Measurements from ENCODE around the gene INF2.

DNA sequence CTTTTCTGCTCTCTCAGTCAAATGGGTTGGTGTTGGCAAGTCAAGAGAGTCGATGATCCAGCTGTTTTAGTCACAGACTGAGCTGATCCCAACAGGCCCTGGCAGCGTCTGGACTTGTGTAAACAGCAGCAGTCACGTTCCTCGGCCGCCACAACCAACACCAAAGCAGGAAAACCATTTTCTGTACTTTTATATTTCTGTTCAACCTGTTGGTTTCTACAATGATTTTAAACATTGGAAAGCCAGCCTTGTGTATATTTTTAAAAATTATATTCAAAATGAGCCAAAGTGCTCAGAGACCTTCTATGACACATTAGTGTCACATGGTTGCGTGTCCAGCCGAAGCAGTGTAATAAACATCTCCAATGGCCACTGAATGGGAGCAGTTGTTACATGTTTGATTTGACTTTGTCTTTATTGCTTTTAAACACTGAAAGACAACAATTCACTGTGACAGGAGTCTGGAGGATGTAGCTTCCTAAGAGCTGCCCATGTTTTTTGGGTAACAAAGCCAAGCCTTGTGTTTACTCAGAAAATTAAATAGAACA, 57.6 kb downstream of the INF2 start:
- TF ChIP-seq, protein P1, sequence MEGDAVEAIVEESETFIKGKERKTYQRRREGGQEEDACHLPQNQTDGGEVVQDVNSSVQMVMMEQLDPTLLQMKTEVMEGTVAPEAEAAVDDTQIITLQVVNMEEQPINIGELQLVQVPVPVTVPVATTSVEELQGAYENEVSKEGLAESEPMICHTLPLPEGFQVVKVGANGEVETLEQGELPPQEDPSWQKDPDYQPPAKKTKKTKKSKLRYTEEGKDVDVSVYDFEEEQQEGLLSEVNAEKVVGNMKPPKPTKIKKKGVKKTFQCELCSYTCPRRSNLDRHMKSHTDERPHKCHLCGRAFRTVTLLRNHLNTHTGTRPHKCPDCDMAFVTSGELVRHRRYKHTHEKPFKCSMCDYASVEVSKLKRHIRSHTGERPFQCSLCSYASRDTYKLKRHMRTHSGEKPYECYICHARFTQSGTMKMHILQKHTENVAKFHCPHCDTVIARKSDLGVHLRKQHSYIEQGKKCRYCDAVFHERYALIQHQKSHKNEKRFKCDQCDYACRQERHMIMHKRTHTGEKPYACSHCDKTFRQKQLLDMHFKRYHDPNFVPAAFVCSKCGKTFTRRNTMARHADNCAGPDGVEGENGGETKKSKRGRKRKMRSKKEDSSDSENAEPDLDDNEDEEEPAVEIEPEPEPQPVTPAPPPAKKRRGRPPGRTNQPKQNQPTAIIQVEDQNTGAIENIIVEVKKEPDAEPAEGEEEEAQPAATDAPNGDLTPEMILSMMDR (IDR thresholded peaks at IDR 0.05; ENCODE audit: low read length), result no peak
- no peak for TF ChIP-seq EZH2 (IDR thresholded peaks at IDR 0.05; ENCODE audit: borderline replicate concordance, low read length)
